Skeletal muscle tissue (tissue), 4 donors: ENCODE measurements around the gene PPBP. TPM values are rescaled to one million over a fixed set of nuclear protein-coding genes. Genes with fewer than 3 reads are reported as not detected.

Experiments used
- H3K27ac ChIP-seq: one replicate; pipeline ENCODE4 v1.7.0; 2013; ENCODE audit warnings: mild to moderate bottlenecking, low read depth, low read length, inconsistent platforms
- H3K27me3 ChIP-seq, 3 donors: one replicate each; pipeline ENCODE4 v1.7.0; 2013; ENCODE audit warnings: low read length in 3 of 3; ENCODE audit not compliant: control insufficient read depth in 3 of 3, insufficient read depth in 3 of 3
- H3K36me3 ChIP-seq, 3 donors: one replicate each; pipeline ENCODE4 v1.7.0; 2013; ENCODE audit warnings: low read length in 3 of 3; ENCODE audit not compliant: control insufficient read depth in 3 of 3, insufficient read depth in 3 of 3
- H3K4me1 ChIP-seq, 3 donors: one replicate each; pipeline ENCODE4 v1.7.0; 2013; ENCODE audit warnings: low read length in 3 of 3, mild to moderate bottlenecking in 3 of 3; ENCODE audit not compliant: control insufficient read depth in 3 of 3, insufficient read depth in 3 of 3
- H3K4me3 ChIP-seq, 3 donors: one replicate each; pipeline ENCODE4 v1.7.0; 2013; ENCODE audit warnings: low read length in 3 of 3
- H3K9ac ChIP-seq, 3 donors: one replicate each; pipeline ENCODE4 v1.7.0; 2013; ENCODE audit warnings: low read length in 3 of 3, mild to moderate bottlenecking in 3 of 3, moderate library complexity in 2 of 3, low read depth in 1 of 3
- H3K9me3 ChIP-seq, 3 donors: one replicate each; pipeline ENCODE4 v1.7.0; 2013; ENCODE audit warnings: low read length in 3 of 3; ENCODE audit not compliant: control insufficient read depth in 3 of 3
- total RNA-seq: library from RNA; depleted of rRNA; stranded (reverse); fragments of >200 nt; gene quantifications from one replicate; pipeline ENCODE4 v1.2.3, GENCODE V29; 2014
- donor health status: Osteomylitis.

Gene PPBP
- total RNA-seq, 1 donor from 2014 or later, result 15.1 TPM

GRCh38 chr4:74018116-74018515 lies 30.1 kb upstream of the PPBP start:
- Histone ChIP-seq H3K27me3 (no peaks in the 10 kb centered on the region), H3K9ac (no peak overlapping the region), H3K27ac (no peak overlapping the region), H3K4me1 (no peaks in the 10 kb centered on the region), H3K4me3 (no peak overlapping the region), H3K36me3 (no peaks in the 10 kb centered on the region), H3K9me3 (no peaks in the 10 kb centered on the region)

GRCh38 chr4:74016068-74016467 lies 28.1 kb upstream of the PPBP start:
- Histone ChIP-seq H3K4me1 (no peaks in the 10 kb centered on the region), H3K36me3 (no peaks in the 10 kb centered on the region), H3K27ac (no peak overlapping the region), H3K4me3 (no peak overlapping the region), H3K9me3 (no peaks in the 10 kb centered on the region), H3K9ac (no peak overlapping the region), H3K27me3 (no peaks in the 10 kb centered on the region)

GRCh38 chr4:74015126-74015780 lies 27.3 kb upstream of the PPBP start:
- Histone ChIP-seq H3K9ac (no peak overlapping the region), H3K36me3 (no peaks in the 10 kb centered on the region), H3K4me3 (no peak overlapping the region), H3K27me3 (no peaks in the 10 kb centered on the region), H3K4me1 (no peaks in the 10 kb centered on the region), H3K27ac (no peak overlapping the region), H3K9me3 (no peaks in the 10 kb centered on the region)

- Histone ChIP-seq H3K9me3 (no peaks in the 10 kb centered on the region), H3K4me3 (no peak overlapping the region), H3K4me1 (no peaks in the 10 kb centered on the region), H3K36me3 (no peaks in the 10 kb centered on the region), H3K27me3 (no peaks in the 10 kb centered on the region), H3K9ac (no peak overlapping the region), H3K27ac (no peak overlapping the region)
Observed at GRCh38 chr4:74014332-74014731, 26.3 kb upstream of the PPBP start.

- Histone ChIP-seq H3K9ac (no peak overlapping the region), H3K27me3 (no peaks in the 10 kb centered on the region), H3K4me3 (no peak overlapping the region), H3K27ac (no peak overlapping the region), H3K36me3 (no peaks in the 10 kb centered on the region), H3K9me3 (no peaks in the 10 kb centered on the region), H3K4me1 (no peaks in the 10 kb centered on the region)
Observed at GRCh38 chr4:74013264-74013663, 25.3 kb upstream of the PPBP start.

GRCh38 chr4:74012130-74012529 lies 24.1 kb upstream of the PPBP start:
- no peaks in the 10 kb centered on the region for H3K4me1 ChIP-seq
- H3K27ac ChIP-seq, result no peak overlapping the region
- no peak overlapping the region for H3K9ac ChIP-seq
- no peaks in the 10 kb centered on the region for H3K27me3 ChIP-seq
- H3K4me3 ChIP-seq, result no peak overlapping the region
- no peaks in the 10 kb centered on the region for H3K9me3 ChIP-seq
- no peaks in the 10 kb centered on the region for H3K36me3 ChIP-seq

- Histone ChIP-seq H3K4me3 (no peak overlapping the region), H3K4me1 (no peaks in the 10 kb centered on the region), H3K9me3 (no peaks in the 10 kb centered on the region), H3K27me3 (no peaks in the 10 kb centered on the region), H3K27ac (no peak overlapping the region), H3K36me3 (no peaks in the 10 kb centered on the region), H3K9ac (no peak overlapping the region)
Observed at GRCh38 chr4:74009307-74009706, 21.3 kb upstream of the PPBP start.

GRCh38 chr4:74006009-74006476 lies 18.1 kb upstream of the PPBP start:
- H3K4me1 ChIP-seq, result no peaks in the 10 kb centered on the region
- H3K9ac ChIP-seq, result no peak overlapping the region
- H3K27ac ChIP-seq, result no peak overlapping the region
- no peaks in the 10 kb centered on the region for H3K9me3 ChIP-seq
- no peaks in the 10 kb centered on the region for H3K36me3 ChIP-seq
- no peaks in the 10 kb centered on the region for H3K27me3 ChIP-seq
- no peak overlapping the region for H3K4me3 ChIP-seq

- H3K27me3 ChIP-seq, result no peaks in the 10 kb centered on the region
- H3K9ac ChIP-seq, result no peak overlapping the region
Observed at GRCh38 chr4:74005528-74005927, 17.5 kb upstream of the PPBP start.

GRCh38 chr4:74004668-74005067 lies 16.7 kb upstream of the PPBP start:
- H3K4me3 ChIP-seq, result no peak overlapping the region
- no peaks in the 10 kb centered on the region for H3K9me3 ChIP-seq
- H3K27ac ChIP-seq, result no peak overlapping the region
- H3K9ac ChIP-seq, result no peak overlapping the region
- H3K4me1 ChIP-seq, result no peaks in the 10 kb centered on the region
- no peaks in the 10 kb centered on the region for H3K27me3 ChIP-seq
- H3K36me3 ChIP-seq, result no peaks in the 10 kb centered on the region

More at GRCh38 chr4:74005528-74005927, 17.5 kb upstream of the PPBP start:
- H3K4me1 ChIP-seq, result no peaks in the 10 kb centered on the region
- H3K27ac ChIP-seq, result no peak overlapping the region
- no peaks in the 10 kb centered on the region for H3K36me3 ChIP-seq
- H3K9me3 ChIP-seq, result no peaks in the 10 kb centered on the region
- H3K4me3 ChIP-seq, result no peak overlapping the region
